ENCODE data around the gene KREMEN1. TPM values are rescaled to one million over a fixed set of nuclear protein-coding genes. Genes with fewer than 3 reads are reported as not detected.

KREMEN1 gene
- total and polyA plus RNA-seq, 8 donors, result 24.6 to 49.7 (median 33.6) TPM

DNA sequence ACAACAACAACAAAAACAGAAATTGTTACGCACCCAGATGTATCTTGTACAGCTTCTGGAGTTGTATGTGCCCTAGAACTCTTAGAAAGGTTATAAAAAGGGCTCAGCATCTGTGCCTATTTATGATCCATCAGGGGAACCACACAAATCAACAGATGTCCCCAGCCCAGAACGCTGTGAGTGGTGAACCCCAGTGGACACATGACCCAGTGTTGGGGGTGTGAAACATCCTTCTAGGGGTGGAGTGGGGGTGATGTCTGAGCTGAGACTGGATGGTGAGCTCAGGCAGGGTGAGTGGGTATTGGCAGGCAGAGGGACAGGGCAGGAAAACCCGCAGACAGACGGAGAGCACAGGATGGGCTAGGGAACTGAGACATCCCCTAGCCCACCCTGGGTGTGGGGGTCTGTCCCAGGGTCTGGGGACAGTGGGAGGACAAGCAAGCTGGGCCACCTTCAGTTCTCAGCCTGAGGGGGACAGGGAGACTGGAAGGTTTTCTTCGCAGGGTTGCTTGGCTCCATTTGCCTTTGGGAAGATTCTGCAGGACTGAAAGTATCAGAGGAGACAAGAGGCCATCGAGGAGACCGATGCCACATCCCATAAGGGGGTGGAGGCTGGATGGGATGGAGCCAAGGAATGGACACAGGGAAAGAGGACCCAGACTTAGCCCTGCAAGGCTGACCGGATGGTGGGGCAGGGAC is 127.0 kb downstream of the KREMEN1 start:
- ATAC-seq (no peak), DNase-seq (peak in 1 of 4 donors; percentile 12)
- Histone ChIP-seq H3K27ac (no peak overlapping the region), H3K36me3 (no peaks in the 10 kb centered on the region), H3K4me1 (peaks cover 10 to 23% of the 10 kb centered on the region in 2 donors), H3K9me3 (no peaks in the 10 kb centered on the region), H3K27me3 (peaks cover 0 to under 1% of the 10 kb centered on the region in 2 donors), H3K4me3 (no peak overlapping the region)
- TF ChIP-seq CTCF (IDR thresholded peaks at IDR 0.05), result no peak
- intact Hi-C loops (cut with DNase I), result no loop called here

DNA sequence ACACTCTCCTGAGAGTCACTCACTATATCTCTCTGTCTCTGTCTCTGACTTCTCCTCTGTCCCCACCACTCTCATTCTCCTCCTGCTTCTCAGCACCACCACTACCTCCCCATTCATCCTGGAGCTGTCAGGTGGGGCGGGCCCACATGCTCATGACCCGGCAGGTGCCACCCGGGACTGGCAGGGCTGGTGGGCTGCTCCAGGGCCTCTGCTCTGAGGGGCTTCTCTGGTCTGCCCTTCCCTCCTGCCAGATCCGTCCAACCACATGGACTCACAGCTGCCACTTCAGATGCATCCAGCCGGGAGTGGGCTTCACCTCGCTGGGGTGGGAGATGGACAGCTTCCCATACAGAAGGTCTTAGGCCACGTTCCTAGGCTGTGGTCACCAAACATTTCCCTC is 128.1 kb downstream of the KREMEN1 start:
- no peak for ATAC-seq
- Histone ChIP-seq H3K9me3 (no peaks in the 10 kb centered on the region), H3K27ac (no peak overlapping the region), H3K4me1 (peaks cover 10 to 31% of the 10 kb centered on the region in 2 donors), H3K36me3 (no peaks in the 10 kb centered on the region), H3K4me3 (no peak overlapping the region), H3K27me3 (peaks cover 0 to 10% of the 10 kb centered on the region in 2 donors)
- no peak for TF ChIP-seq CTCF (IDR thresholded peaks at IDR 0.05)
- intact Hi-C loops (cut with DNase I), result no loop called here
- no peak for DNase-seq

DNA sequence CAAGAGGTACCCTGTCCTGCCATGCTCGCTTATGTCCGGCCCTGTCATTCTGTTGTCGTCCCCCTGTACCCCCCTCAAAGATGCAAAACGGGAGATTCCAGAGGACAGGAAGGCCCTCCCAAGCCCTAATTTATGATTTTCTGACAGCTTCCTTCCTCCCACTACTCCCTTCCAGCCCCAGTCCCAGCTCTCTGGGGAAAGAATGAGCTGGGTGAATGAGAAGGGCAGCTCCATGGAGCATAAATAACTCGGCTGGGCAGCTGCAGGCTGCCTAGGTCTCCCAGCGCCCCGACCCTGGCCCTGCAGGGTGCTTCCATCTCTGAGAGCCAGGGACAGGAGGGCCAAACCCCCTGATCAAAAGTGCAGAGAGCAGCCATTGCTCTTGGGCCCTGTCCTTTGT is 128.9 kb downstream of the KREMEN1 start:
- no peaks in the 10 kb centered on the region for H3K36me3 ChIP-seq
- no peak for TF ChIP-seq CTCF (IDR thresholded peaks at IDR 0.05)
- H3K4me3 ChIP-seq, result no peak overlapping the region
- H3K9me3 ChIP-seq, result no peaks in the 10 kb centered on the region
- peak overlapping the region; percentile 75 to 76 for H3K27ac ChIP-seq
- ATAC-seq, result no peak
- H3K4me1 ChIP-seq, result peaks cover 14 to 37% of the 10 kb centered on the region in 2 donors
- peak in 1 of 4 donors; percentile 34 for DNase-seq
- peaks cover 0 to 18% of the 10 kb centered on the region in 2 donors for H3K27me3 ChIP-seq
- intact Hi-C loops (cut with DNase I), result no loop called here

DNA sequence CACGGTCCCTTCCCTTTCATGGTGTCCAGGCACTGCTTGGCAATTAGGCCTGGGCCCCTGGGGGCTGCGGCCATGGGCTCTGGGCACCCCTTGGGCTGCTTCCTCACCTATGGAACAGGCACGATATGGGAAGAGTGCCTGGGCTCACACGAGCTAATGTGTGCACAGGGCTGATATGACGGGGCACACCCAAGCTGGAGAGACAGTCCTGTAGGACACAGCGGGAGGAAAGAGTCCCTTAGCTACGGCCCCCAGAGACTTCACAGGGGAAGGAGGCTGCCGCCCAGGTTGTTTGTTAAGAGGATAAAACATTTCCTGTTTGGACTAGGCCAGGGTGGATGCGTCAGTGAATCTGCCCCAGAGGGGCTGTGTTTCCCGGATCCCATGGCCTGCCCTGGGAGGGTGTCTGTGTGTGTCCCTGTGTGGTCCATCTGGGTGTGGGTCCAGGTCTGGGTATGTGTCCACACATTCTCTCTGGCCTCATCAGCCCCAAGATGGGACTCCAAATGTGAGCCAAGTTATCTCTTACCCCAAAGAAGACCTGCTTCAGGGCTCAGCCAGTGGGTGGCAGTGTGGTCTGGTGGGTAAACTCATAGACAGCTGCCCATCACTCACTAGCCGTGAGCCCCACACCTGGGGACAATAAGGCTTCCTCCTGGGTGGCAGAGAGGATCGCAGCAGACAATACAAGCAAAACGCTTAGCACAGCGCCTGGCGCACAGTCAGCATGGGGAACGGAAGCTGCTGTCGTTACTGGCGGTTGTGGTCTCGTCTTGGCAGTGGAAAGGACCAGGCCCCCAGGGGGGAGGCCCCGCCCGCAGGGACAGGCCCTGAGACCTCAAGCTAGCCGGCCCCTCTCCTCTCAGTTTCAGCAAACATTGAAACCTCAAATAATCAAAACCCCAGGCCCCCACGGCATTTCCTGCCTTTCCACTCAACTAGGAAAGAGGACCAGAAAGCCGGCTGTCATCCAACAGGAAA is 129.7 kb downstream of the KREMEN1 start:
- H3K4me1 ChIP-seq, result peaks cover 14 to 41% of the 10 kb centered on the region in 2 donors
- intact Hi-C loops (cut with DNase I), result no loop called here
- ATAC-seq (peak; percentile 56), DNase-seq (peak; percentile 50 to 84 (median 76))
- no peak overlapping the region for H3K4me3 ChIP-seq
- H3K27me3 ChIP-seq, result peaks cover 0 to 26% of the 10 kb centered on the region in 2 donors
- H3K36me3 ChIP-seq, result no peaks in the 10 kb centered on the region
- H3K27ac ChIP-seq, result peak overlapping the region; percentile 75 to 76
- TF ChIP-seq CTCF (IDR thresholded peaks at IDR 0.05), result no peak
- H3K9me3 ChIP-seq, result no peaks in the 10 kb centered on the region
